OCI-LY3 (cell line): ENCODE data around the gene DOP1A.

Source experiments
- H2AFZ ChIP-seq: fragments of 200-600, 300-600 bp; shearing (Covaris generic); 2 replicates; pipeline ENCODE4 v1.6.0; 2014; ENCODE audit warnings: antibody characterized with exemption, low read depth, low read length
- H3K27ac ChIP-seq: fragments of 200-600, 300-600 bp; sonication (generic); 2 replicates; pipeline ENCODE4 v1.5.1; 2014; ENCODE audit warnings: mild to moderate bottlenecking, low read length, moderate library complexity, mixed read lengths
- H3K27me3 ChIP-seq: fragments of 200-600, 300-600 bp; sonication (generic); 2 replicates; pipeline ENCODE4 v1.6.1; 2014; ENCODE audit warnings: low read depth, low read length, mixed read lengths
- H3K36me3 ChIP-seq: fragments of 200-600, 300-600 bp; sonication (generic); replicated peaks from 2 replicates; pipeline ENCODE3; 2014; ENCODE audit warnings: low read depth, low read length, mixed read lengths
- H3K4me1 ChIP-seq: fragments of 300-600, 200-600 bp; sonication (generic); 2 replicates; pipeline ENCODE4 v1.6.1; 2014; ENCODE audit warnings: low read length, mixed read lengths
- H3K4me2 ChIP-seq: fragments of 200-600, 300-600 bp; sonication (generic); 2 replicates; pipeline ENCODE4 v1.6.1; 2014; ENCODE audit warnings: low read length, mixed read lengths
- H3K4me3 ChIP-seq: fragments of 300-600, 200-600 bp; sonication (generic); 2 replicates; pipeline ENCODE4 v1.5.1; 2014; ENCODE audit warnings: antibody characterized with exemption, mild to moderate bottlenecking, low read length, moderate library complexity
- H3K79me2 ChIP-seq: fragments of 300-600, 200-600 bp; shearing (Covaris generic); 2 replicates; pipeline ENCODE4 v1.6.1; 2014; ENCODE audit warnings: mild to moderate bottlenecking, low read length, mixed read lengths
- H3K9ac ChIP-seq: fragments of 300-600, 200-600 bp; shearing (Covaris generic); 2 replicates; pipeline ENCODE4 v1.6.0; 2014; ENCODE audit warnings: mild to moderate bottlenecking, low read length, moderate library complexity
- H3K9me3 ChIP-seq: fragments of 200-600, 300-600 bp; shearing (Covaris generic); 2 replicates; pipeline ENCODE4 v1.6.1; 2014; ENCODE audit warnings: low read length, mixed read lengths; ENCODE audit not compliant: insufficient read depth
- H4K20me1 ChIP-seq: fragments of 200-600, 300-600 bp; sonication (generic); 2 replicates; pipeline ENCODE4 v1.6.1; 2016; ENCODE audit warnings: low read length, mixed read lengths; ENCODE audit not compliant: insufficient read depth
- CTCF ChIP-seq: fragments of 200-600, 300-600 bp; sonication (generic); IDR thresholded peaks from 2 replicates; pipeline ENCODE4 v1.5.1; 2014; ENCODE audit warnings: antibody characterized with exemption, low read length, low read depth
- EZH2phosphoT487 ChIP-seq: fragments of 200-600 bp; shearing (Covaris generic); IDR thresholded peaks from 2 replicates; pipeline ENCODE4 v1.6.1; 2018; ENCODE audit warnings: antibody characterized with exemption, mixed run types, low read depth

Gene DOP1A

DNA sequence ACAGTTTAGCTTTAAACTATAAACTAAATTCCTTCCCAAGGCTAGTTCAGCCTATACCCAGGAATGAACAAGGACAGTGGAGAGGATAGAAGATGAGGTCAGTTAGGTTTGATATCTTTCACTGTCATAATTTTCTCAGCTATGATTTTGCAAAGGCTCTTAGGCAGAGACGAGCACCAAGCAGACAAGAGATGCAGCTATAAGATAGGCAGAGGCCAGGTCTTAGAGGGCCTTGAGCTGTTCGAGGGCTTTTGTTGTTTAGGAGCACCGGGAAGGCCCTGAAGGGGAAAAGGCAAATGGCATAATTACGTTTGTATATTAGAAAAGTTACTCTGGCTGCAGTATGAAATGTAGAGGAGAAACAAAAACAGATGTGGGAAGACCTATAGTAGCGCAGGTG, 59.8 kb downstream of the DOP1A start:
- H3K9me3 ChIP-seq = no peaks in the 10 kb centered on the region
- H3K27me3 ChIP-seq = no peaks in the 10 kb centered on the region
- H3K4me1 ChIP-seq = no peaks in the 10 kb centered on the region
- H2AFZ ChIP-seq = no peak overlapping the region
- H3K27ac ChIP-seq = no peak overlapping the region
- no peak overlapping the region for H3K9ac ChIP-seq
- H4K20me1 ChIP-seq = no peaks in the 10 kb centered on the region
- TF ChIP-seq EZH2phosphoT487 (no peak), CTCF (no peak)
- H3K36me3 ChIP-seq = peaks cover 37% of the 10 kb centered on the region
- H3K4me2 ChIP-seq = no peak overlapping the region
- no peak overlapping the region for H3K4me3 ChIP-seq
- no peaks in the 10 kb centered on the region for H3K79me2 ChIP-seq

DNA sequence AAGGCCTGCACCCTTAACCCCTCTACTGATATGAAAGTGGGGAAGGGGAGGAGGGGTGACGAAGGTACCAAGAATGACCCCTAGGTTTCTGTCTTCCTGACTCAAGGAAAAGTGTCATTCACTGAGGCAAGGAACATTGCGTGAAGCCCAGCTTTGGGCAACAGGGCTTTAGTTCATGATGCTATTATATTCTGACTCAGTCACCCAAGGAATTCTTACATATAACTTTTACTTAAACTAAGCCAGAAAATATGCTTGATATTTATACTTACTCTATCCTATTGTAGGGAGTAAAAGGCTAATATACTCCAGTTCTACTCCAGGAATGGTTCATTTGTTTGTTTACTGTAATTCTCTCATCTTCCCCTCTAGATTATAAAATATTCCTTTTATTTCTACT, 60.5 kb downstream of the DOP1A start:
- H3K27me3 ChIP-seq = no peaks in the 10 kb centered on the region
- peaks cover 37% of the 10 kb centered on the region for H3K36me3 ChIP-seq

DNA sequence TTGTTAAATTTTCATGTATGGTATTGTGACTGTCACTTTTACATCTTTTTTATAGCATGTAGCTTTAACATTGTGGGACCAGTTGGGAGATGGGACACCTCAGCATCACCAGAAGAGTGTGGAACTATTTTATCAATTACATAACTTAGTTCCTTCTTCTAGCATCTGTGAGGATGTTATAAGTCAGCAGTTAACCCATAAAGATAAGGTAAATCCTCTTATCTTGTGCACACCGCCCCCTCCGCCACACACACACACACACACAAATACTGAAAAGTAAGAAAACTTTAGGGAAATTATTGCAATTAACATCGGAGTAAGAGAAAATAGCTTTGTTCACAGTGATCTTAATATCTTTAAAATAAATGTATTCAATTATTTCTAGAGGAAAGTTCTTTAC, 64.7 kb downstream of the DOP1A start:
- Histone ChIP-seq H3K27me3 (no peaks in the 10 kb centered on the region), H3K36me3 (peaks cover 44% of the 10 kb centered on the region), H2AFZ (no peak overlapping the region)

More for the DNA sequence above, 60.5 kb downstream of the DOP1A start:
- Histone ChIP-seq H4K20me1 (no peaks in the 10 kb centered on the region), H2AFZ (no peak overlapping the region), H3K4me1 (no peaks in the 10 kb centered on the region), H3K4me3 (no peak overlapping the region), H3K27ac (no peak overlapping the region), H3K4me2 (no peak overlapping the region), H3K79me2 (no peaks in the 10 kb centered on the region), H3K9ac (no peak overlapping the region), H3K9me3 (no peaks in the 10 kb centered on the region)
- TF ChIP-seq CTCF (no peak), EZH2phosphoT487 (no peak)

GRCh38 chr6:83138118-83138722, 70.7 kb downstream of the DOP1A start:
- no peak overlapping the region for H2AFZ ChIP-seq
- H3K36me3 ChIP-seq = peaks cover 48% of the 10 kb centered on the region
- peaks cover 7% of the 10 kb centered on the region; the same call in 1 of the 2 replicates for H3K4me1 ChIP-seq
- H3K27me3 ChIP-seq = no peaks in the 10 kb centered on the region
- no peak for TF ChIP-seq CTCF
- no peak for TF ChIP-seq EZH2phosphoT487
- H3K4me2 ChIP-seq = no peak overlapping the region
- H3K79me2 ChIP-seq = no peaks in the 10 kb centered on the region
- no peak overlapping the region for H3K9ac ChIP-seq
- no peak overlapping the region for H3K4me3 ChIP-seq
- no peaks in the 10 kb centered on the region for H3K9me3 ChIP-seq
- no peak overlapping the region for H3K27ac ChIP-seq
- no peaks in the 10 kb centered on the region for H4K20me1 ChIP-seq

More for the DNA sequence above, 64.7 kb downstream of the DOP1A start:
- Histone ChIP-seq H4K20me1 (no peaks in the 10 kb centered on the region), H3K9ac (no peak overlapping the region), H3K4me1 (peaks cover 7% of the 10 kb centered on the region; the same call in 1 of the 2 replicates), H3K79me2 (no peaks in the 10 kb centered on the region), H3K27ac (no peak overlapping the region), H3K9me3 (no peaks in the 10 kb centered on the region), H3K4me3 (no peak overlapping the region), H3K4me2 (no peak overlapping the region)
- TF ChIP-seq CTCF (no peak), EZH2phosphoT487 (no peak)
